Esophagus mucosa (tissue), 1 donor: Measurements from ENCODE around the gene FGF9. TPM values are rescaled to one million over a fixed set of nuclear protein-coding genes. Genes with fewer than 3 reads are reported as not detected.

Experiments used
- ATAC-seq: fragments of 200-7000 bp; cut with Tn5 transposase; one replicate; pipeline ENCODE4 v1.9.1; 2020
- total RNA-seq: library from RNA; stranded (reverse); gene quantifications from one replicate; pipeline ENCODE4 v1.2.4, GENCODE V29; 2023
- donor health status: DM: yes; HTN: yes; CAD: no.

The FGF9 gene
- total RNA-seq, 1 donor from 2014 or later: 0.04 TPM

GRCh38 chr13:21717817-21718216 lies 46.9 kb downstream of the FGF9 start:
- no peak for ATAC-seq

- ATAC-seq: no peak
Measured at GRCh38 chr13:21719463-21719862, 48.6 kb downstream of the FGF9 start.

GRCh38 chr13:21723807-21724505 lies 53.1 kb downstream of the FGF9 start:
- no peak for ATAC-seq

DNA sequence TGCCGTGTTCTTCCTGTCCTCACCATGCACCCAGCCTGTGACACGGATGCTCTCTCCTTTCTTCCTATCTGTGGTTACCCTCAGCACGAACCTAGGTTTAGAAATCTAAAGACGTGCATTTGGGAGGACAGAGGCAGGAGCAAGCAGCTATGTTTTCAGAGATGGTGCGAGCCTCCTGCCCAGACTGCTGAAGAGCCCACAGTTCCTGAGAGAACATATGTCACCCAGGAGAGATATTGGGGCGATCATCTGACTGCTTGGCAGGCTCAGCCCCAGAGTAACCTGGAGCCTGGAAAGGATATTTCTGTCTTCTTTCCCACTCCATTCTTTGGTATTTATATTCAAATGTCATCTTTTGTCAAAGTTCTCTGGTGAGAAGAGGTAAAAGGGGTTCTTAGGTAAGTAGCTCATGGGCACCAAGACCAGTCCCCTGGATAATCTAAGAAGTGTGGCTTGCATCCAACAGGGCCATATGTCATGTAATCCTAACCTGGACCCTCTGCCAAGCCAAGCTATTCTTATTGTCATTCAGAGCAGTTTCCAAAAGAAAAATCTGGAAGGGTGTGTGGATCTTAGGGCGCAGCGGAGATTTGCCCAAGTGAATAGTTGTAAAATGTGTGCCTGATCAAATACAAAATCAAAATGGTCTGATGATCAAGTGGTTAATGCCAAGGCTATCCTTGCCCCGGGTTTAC lies 59.5 kb downstream of the FGF9 start:
- no peak for ATAC-seq

GRCh38 chr13:21733475-21734263 lies 62.8 kb downstream of the FGF9 start:
- peak; percentile 90 for ATAC-seq

DNA sequence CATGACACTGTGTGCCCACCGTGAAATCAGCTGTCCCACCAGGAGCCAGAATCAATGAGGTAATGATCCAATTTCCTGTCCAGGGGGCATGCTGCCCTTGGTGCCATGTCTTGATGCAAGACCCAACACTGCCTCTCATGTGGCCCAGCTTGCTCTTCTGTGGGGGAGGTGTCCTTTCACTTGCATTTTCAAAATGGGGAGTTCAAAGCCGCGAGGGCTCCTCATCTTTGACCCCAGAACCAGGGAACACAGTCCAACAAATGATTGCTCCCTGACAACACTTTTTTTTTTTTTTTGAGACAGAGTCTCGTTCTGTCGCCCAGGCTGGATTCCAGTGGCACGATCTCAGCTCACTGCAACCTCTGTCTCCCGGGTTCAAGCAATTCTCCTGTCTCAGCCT lies 64.1 kb downstream of the FGF9 start:
- ATAC-seq: no peak

- no peak for ATAC-seq
Measured at GRCh38 chr13:21735701-21736401, 65.0 kb downstream of the FGF9 start.

- no peak for ATAC-seq
Measured at GRCh38 chr13:21736926-21737325, 66.1 kb downstream of the FGF9 start.

GRCh38 chr13:21738630-21739029 lies 67.8 kb downstream of the FGF9 start:
- no peak for ATAC-seq

DNA sequence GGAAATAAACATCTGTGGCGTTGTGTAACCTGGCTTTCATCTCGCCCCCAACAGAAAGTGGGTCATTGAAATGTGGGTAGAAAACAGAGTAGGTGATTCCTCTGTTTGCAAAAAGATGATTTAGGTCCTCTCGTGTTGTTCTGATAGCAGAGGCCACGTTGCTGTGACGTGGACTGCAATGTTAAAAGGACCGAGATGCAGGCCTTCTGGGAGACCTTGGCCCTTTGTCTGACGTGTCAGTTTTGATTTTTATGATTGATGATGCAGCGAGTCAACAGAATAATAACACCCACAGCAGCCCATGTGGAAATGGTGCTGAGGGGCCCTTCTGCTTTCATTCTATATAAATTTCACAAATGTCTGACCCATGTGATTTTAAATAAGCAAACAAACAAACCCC lies 68.9 kb downstream of the FGF9 start:
- ATAC-seq: no peak

DNA sequence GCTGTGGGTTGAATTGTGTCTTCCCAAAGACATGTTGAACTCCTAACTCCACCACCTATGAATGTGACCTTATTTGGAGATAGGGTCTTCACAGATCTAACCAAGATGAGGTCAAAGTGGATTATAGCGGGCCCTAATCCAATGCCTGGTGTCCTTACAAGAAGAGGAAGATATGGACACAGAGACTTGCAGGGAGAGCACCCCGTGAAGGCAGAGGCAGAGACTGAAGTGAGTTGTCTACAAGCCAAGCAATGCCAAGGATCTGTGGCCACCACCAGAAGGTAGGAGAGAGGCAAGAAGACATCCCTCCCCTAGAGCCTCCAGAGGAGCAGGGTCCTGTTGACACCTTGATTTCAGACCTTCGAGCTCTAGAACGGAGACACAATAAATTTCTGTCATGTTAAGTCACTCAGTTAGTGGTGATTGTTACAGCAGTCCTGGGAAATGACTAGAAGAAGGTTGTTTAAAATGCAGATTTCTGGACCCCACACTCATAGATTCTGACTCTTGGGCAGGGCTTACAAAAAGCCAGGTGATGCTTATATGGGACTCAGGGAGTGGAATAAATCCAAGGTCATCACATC lies 70.6 kb downstream of the FGF9 start:
- no peak for ATAC-seq

GRCh38 chr13:21742096-21742495 lies 71.2 kb downstream of the FGF9 start:
- no peak for ATAC-seq

- no peak for ATAC-seq
Measured at GRCh38 chr13:21744149-21744548, 73.3 kb downstream of the FGF9 start.

- no peak for ATAC-seq
Measured at GRCh38 chr13:21745307-21745706, 74.4 kb downstream of the FGF9 start.

- no peak for ATAC-seq
Measured at GRCh38 chr13:21747456-21747855, 76.6 kb downstream of the FGF9 start.

- no peak for ATAC-seq
Measured at GRCh38 chr13:21748166-21748565, 77.3 kb downstream of the FGF9 start.

- ATAC-seq: no peak
Measured at GRCh38 chr13:21749410-21749809, 78.5 kb downstream of the FGF9 start.

DNA sequence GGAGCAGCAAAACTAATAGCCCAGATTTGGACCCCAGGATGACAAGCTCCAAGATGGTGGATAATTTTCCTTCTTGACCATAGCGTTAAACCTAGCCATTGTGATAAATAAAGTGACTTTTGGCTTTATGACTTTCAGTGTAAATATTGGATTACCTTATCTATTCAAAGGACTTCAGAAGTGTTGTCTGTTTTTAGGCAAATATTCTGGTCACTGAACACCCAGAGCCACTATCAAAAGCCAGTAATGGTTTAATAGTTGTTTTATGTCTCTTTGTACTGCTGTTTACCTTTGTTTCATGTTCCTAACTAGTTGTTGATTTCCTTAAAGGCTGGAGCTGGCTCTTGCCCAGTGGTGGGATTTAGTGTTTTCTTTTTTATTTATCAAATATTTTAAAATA lies 81.6 kb downstream of the FGF9 start:
- no peak for ATAC-seq

DNA sequence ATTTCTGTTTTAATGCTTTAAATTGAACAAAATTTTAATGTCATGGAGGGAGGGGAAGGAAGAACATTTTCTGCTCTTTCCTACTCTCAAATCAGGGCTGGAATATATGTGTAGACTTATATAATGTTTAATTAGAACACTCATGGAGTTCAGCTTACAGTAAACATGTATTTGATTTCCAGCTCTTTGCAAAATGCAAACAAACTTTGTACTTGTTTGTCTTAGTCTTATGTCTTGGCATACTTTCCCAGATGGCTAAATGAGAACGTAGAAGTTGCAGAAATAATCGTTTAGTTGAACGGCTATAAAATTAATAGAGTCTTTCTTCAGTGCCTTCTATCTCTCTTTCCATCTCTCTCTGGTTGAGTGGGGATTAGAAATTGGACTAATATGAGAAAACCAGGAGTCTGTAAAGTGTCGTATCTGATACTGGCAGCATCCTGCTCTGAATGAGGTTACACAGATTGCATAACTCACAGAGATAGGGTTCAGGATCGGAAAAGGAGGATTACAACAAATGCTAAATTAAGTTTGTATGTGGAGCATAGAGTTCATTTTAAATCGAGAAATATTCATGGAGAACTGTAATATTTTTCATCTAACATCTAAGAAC lies 82.3 kb downstream of the FGF9 start:
- ATAC-seq: no peak
